ENCODE results near the gene GMPR. TPM values are rescaled to one million over a fixed set of nuclear protein-coding genes. Genes with fewer than 3 reads are reported as not detected.

GMPR gene
- polyA plus RNA-seq, 1 donor (not counting 4 experiments of a cell fraction or from before 2014, with no cell fraction given): 0.50 TPM

GRCh38 chr6:16296061-16296670, 57.8 kb downstream of the GMPR start:
- Histone ChIP-seq H3K4me3 (ENCODE audit: control insufficient read depth in 2 of 3, extremely low read depth in 1 of 3, insufficient read depth in 2 of 3, low read depth in 1 of 3, low read length in 3 of 3) (no peak overlapping the region), H3K79me2 (ENCODE audit: control insufficient read depth, insufficient read depth, low read length) (no peaks in the 10 kb centered on the region), H3K4me1 (ENCODE audit: control insufficient read depth, extremely low read depth, insufficient read depth, low read length) (no peaks in the 10 kb centered on the region), H3K9me3 (ENCODE audit: control insufficient read depth, low read depth, low read length) (no peaks in the 10 kb centered on the region), H2AFZ (ENCODE audit: control insufficient read depth, low read length) (no peak overlapping the region), H4K20me1 (ENCODE audit: control insufficient read depth, extremely low read depth, insufficient read depth, low read length) (no peaks in the 10 kb centered on the region), H3K36me3 (ENCODE audit: control insufficient read depth in 2 of 2, extremely low read depth in 1 of 2, insufficient read depth in 2 of 2, low read length in 2 of 2) (no peaks in the 10 kb centered on the region), H3K9me1 (ENCODE audit: control insufficient read depth, extremely low read depth, insufficient read depth, low read length) (no peaks in the 10 kb centered on the region), H3K4me2 (ENCODE audit: control insufficient read depth, extremely low read depth, insufficient read depth, low read depth, low read length) (no peak overlapping the region), H3K27ac (ENCODE audit: control insufficient read depth, insufficient read depth, low read length) (no peak overlapping the region), H3K27me3 (ENCODE audit: control insufficient read depth, extremely low read depth, insufficient read depth, low read length) (peaks cover 25% of the 10 kb centered on the region), H3K9ac (ENCODE audit: control insufficient read depth, extremely low read depth, insufficient read depth, low read length) (no peak overlapping the region)
- FAIRE-seq (no peak), DNase-seq (ENCODE audit: low read depth, low spot score) (no peak)
- dilution Hi-C loops (cut with MboI; ENCODE audit: extremely low pct_ligation_motif_present, low sequenced_read_pairs): no loop called here
- TF ChIP-seq CTCF (optimal IDR thresholded peaks at IDR 0.05 in 1 of 3, IDR thresholded peaks at IDR 0.05 in 1 of 3, conservative IDR thresholded peaks at IDR 0.05 in 1 of 3; ENCODE audit: extremely low read depth in 1 of 3, insufficient read depth in 2 of 3, low read length in 3 of 3) (no peak), EZH2 (IDR thresholded peaks at IDR 0.05; ENCODE audit: low read length) (no peak)

GRCh38 chr6:16299861-16300260, 61.5 kb downstream of the GMPR start:
- DNase-seq (ENCODE audit: low read depth, low spot score) (no peak), FAIRE-seq (no peak)
- H3K36me3 ChIP-seq (ENCODE audit: control insufficient read depth in 2 of 2, extremely low read depth in 1 of 2, insufficient read depth in 2 of 2, low read length in 2 of 2): no peaks in the 10 kb centered on the region
- no peaks in the 10 kb centered on the region for H3K79me2 ChIP-seq (ENCODE audit: control insufficient read depth, insufficient read depth, low read length)
- no peak overlapping the region for H2AFZ ChIP-seq (ENCODE audit: control insufficient read depth, low read length)
- H3K27me3 ChIP-seq (ENCODE audit: control insufficient read depth, extremely low read depth, insufficient read depth, low read length): peaks cover 2% of the 10 kb centered on the region
- no peaks in the 10 kb centered on the region for H3K9me1 ChIP-seq (ENCODE audit: control insufficient read depth, extremely low read depth, insufficient read depth, low read length)
- no peaks in the 10 kb centered on the region for H4K20me1 ChIP-seq (ENCODE audit: control insufficient read depth, extremely low read depth, insufficient read depth, low read length)
- H3K4me2 ChIP-seq (ENCODE audit: control insufficient read depth, extremely low read depth, insufficient read depth, low read depth, low read length): no peak overlapping the region
- H3K27ac ChIP-seq (ENCODE audit: control insufficient read depth, insufficient read depth, low read length): no peak overlapping the region
- no peaks in the 10 kb centered on the region for H3K4me1 ChIP-seq (ENCODE audit: control insufficient read depth, extremely low read depth, insufficient read depth, low read length)
- no peak overlapping the region for H3K4me3 ChIP-seq (ENCODE audit: control insufficient read depth in 2 of 3, extremely low read depth in 1 of 3, insufficient read depth in 2 of 3, low read depth in 1 of 3, low read length in 3 of 3)
- H3K9me3 ChIP-seq (ENCODE audit: control insufficient read depth, low read depth, low read length): no peaks in the 10 kb centered on the region
- TF ChIP-seq CTCF (optimal IDR thresholded peaks at IDR 0.05 in 1 of 3, IDR thresholded peaks at IDR 0.05 in 1 of 3, conservative IDR thresholded peaks at IDR 0.05 in 1 of 3; ENCODE audit: extremely low read depth in 1 of 3, insufficient read depth in 2 of 3, low read length in 3 of 3) (no peak), EZH2 (IDR thresholded peaks at IDR 0.05; ENCODE audit: low read length) (no peak)
- dilution Hi-C loops (cut with MboI; ENCODE audit: extremely low pct_ligation_motif_present, low sequenced_read_pairs): no loop called here
- no peak overlapping the region for H3K9ac ChIP-seq (ENCODE audit: control insufficient read depth, extremely low read depth, insufficient read depth, low read length)

Data from keratinocyte (primary cell).